ENCODE results near the gene COG7.
"Not testable (repeated sequence)": the region's sequence is repeated elsewhere in the genome, so short reads cannot be mapped to it uniquely, and the experiment has no call there.

COG7 gene

GRCh38 chr16:23448392-23448791 lies 4.6 kb downstream of the COG7 start:
- ATAC-seq = no peak
- no peak for TF ChIP-seq BACH2 (CRISPR knock-in tag; IDR thresholded peaks at IDR 0.05; ENCODE audit: borderline replicate concordance)
- TF ChIP-seq POU6F1 (CRISPR knock-in tag; IDR thresholded peaks at IDR 0.05; ENCODE audit: borderline replicate concordance, low read depth) = no peak
- no peak for TF ChIP-seq ZNF565 (CRISPR knock-in tag; conservative IDR thresholded peaks at IDR 0.05; ENCODE audit: low read depth)
- TF ChIP-seq ZNF8 (CRISPR knock-in tag; IDR thresholded peaks at IDR 0.05) = no peak
- no peak for TF ChIP-seq ZC3H10 (CRISPR knock-in tag; IDR thresholded peaks at IDR 0.05)
- no peak for TF ChIP-seq PATZ1 (CRISPR knock-in tag; IDR thresholded peaks at IDR 0.05; ENCODE audit: borderline replicate concordance)
- TF ChIP-seq ESRRG (CRISPR knock-in tag; IDR thresholded peaks at IDR 0.05) = no peak
- no peak for TF ChIP-seq TOX (CRISPR knock-in tag; IDR thresholded peaks at IDR 0.05; ENCODE audit: borderline replicate concordance)
- TF ChIP-seq TCF4 (CRISPR knock-in tag; IDR thresholded peaks at IDR 0.05; ENCODE audit: borderline replicate concordance) = no peak
- no peak for TF ChIP-seq TSHZ2 (CRISPR knock-in tag; IDR thresholded peaks at IDR 0.05)
- no peak for TF ChIP-seq CREB5 (CRISPR knock-in tag; IDR thresholded peaks at IDR 0.05; ENCODE audit: low read depth)
- TF ChIP-seq PPARA (CRISPR knock-in tag; IDR thresholded peaks at IDR 0.05; ENCODE audit: borderline replicate concordance) = no peak
- no peak for TF ChIP-seq ZFP30 (CRISPR knock-in tag; IDR thresholded peaks at IDR 0.05)
- TF ChIP-seq CSRNP3 (CRISPR knock-in tag; IDR thresholded peaks at IDR 0.05) = no peak

- not testable (repeated sequence) for ATAC-seq
Measured at GRCh38 chr16:23437542-23437941, 15.4 kb downstream of the COG7 start.

GRCh38 chr16:23436951-23437350 lies 16.0 kb downstream of the COG7 start:
- ATAC-seq = no peak
- TF ChIP-seq CSRNP3 (CRISPR knock-in tag; IDR thresholded peaks at IDR 0.05) (no peak), TCF4 (CRISPR knock-in tag; IDR thresholded peaks at IDR 0.05; ENCODE audit: borderline replicate concordance) (no peak), TOX (CRISPR knock-in tag; IDR thresholded peaks at IDR 0.05; ENCODE audit: borderline replicate concordance) (no peak), ZFP30 (CRISPR knock-in tag; IDR thresholded peaks at IDR 0.05) (no peak), RARB (CRISPR knock-in tag; IDR thresholded peaks at IDR 0.05) (no peak), ARNTL (CRISPR knock-in tag; IDR thresholded peaks at IDR 0.05; ENCODE audit: borderline replicate concordance, low read depth) (no peak), TSHZ2 (CRISPR knock-in tag; IDR thresholded peaks at IDR 0.05) (no peak), PATZ1 (CRISPR knock-in tag; IDR thresholded peaks at IDR 0.05; ENCODE audit: borderline replicate concordance) (no peak), ZC3H10 (CRISPR knock-in tag; IDR thresholded peaks at IDR 0.05) (no peak)
